HG03520 (cell line): ENCODE results near the gene VAMP5.
"Not testable (repeated sequence)": the region's sequence is repeated elsewhere in the genome, so short reads cannot be mapped to it uniquely, and the experiment has no call there.

Experiments used
- ATAC-seq: cut with Tn5 transposase; IDR thresholded peaks from one replicate; pipeline ENCODE4 v1.9.1; 2021; ENCODE audit warnings: mild to moderate bottlenecking, moderate library complexity; ENCODE audit not compliant: unreplicated experiment

The VAMP5 gene

GRCh38 chr2:85582492-85582891 lies 1.7 kb upstream of the VAMP5 start:
- ATAC-seq = no peak

- peak; percentile 4 for ATAC-seq
Measured at GRCh38 chr2:85583667-85584353, 421 bp upstream of the VAMP5 start.

GRCh38 chr2:85584857-85585780 lies 888 bp downstream of the VAMP5 start:
- peak; percentile 28 for ATAC-seq

- no peak for ATAC-seq
Measured at GRCh38 chr2:85585781-85586105, 1.5 kb downstream of the VAMP5 start.

DNA sequence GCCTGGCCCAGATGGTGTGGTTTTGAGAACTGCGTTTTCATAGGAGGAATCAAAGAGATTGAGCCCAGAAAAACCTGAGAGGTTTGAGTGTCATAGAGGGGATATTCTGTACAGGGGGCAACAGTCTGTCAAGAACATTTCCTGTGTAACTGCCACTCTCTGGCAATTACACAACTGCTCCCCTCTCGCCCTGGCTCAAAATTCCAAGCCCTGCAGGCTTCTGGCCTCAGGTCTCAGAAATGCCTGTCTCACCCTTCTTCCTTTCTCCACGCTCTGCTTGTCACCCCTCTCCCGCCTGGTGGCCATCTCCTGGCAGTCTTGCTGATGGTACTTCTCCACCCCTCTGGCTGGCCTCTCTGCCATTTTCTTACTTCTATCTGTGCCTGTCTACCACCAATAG lies 4.0 kb downstream of the VAMP5 start:
- ATAC-seq = no peak

GRCh38 chr2:85588645-85589044 lies 4.4 kb downstream of the VAMP5 start:
- ATAC-seq = no peak

- ATAC-seq = no peak
Measured at GRCh38 chr2:85589181-85589580, 5.0 kb downstream of the VAMP5 start.

DNA sequence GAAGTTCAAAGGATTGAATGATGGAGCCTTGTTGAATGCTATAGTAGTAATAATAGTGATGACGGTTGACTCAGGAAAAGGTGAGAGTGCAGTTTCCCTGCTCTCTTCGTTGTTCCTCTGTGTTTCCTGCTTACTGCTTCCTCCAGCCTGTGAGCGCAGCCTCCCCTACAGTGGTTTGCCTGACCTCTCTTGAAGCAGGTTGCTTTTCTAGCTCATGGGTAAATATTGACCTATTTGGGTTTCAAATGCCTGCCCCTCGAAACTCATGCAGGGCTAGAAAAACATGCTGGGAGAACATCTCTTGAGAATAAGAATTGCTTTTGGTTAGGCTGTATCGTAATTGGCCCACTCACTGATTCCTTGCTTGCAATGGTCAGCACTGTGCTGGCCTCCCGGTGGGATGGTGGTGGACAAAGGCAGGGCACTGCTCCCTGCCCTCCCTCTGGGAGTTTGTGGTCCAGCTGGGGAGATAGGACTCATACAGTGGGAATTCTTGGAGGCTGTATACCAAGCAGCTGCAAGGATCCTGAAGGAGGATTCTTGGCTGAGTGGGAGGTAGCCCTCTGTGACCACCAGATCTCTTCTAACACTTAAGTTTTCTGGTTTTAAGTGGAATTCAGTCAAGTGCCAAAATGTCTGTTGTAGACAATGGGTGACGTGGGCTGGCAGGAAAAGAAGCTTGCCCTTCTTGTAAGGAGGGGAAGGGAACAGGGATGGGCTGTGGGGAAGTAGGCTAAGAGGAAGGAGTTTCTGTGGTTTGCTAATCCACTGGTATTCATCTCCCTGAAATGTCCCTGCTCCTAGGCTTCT lies 6.0 kb downstream of the VAMP5 start:
- ATAC-seq = no peak

GRCh38 chr2:85590950-85591349 lies 6.7 kb downstream of the VAMP5 start:
- ATAC-seq = no peak

GRCh38 chr2:85591563-85591962 lies 7.3 kb downstream of the VAMP5 start:
- no peak for ATAC-seq

GRCh38 chr2:85592299-85592698 lies 8.1 kb downstream of the VAMP5 start:
- not testable (repeated sequence) for ATAC-seq

- no peak for ATAC-seq
Measured at GRCh38 chr2:85593023-85593422, 8.8 kb downstream of the VAMP5 start.

DNA sequence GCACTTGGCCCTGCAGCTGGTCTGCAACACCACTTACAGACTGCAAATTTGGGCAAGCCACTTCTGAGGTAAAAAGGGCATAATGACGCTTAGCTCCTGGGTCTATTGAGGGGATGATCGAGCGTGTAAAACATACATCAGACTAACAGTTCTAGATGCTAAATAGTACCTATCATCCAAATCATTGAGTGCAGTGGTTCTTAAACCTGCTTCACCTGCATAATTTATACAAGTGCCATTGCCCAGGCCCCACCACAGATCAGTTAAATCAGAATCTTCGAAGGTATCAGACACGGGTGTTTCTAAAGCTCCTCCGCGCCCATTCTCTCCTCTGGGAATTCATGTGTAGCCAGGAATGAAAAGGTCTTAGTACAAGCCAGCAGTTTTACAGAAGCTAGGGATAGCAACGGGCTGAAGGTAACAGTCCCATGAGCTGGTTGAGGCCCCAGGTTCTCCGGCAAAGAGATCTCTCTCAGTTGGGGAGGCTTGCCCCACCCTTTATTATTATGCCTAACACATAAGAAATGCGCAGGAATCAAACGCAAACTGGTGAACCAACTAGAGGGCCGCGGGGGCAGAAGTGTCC lies 10.6 kb downstream of the VAMP5 start:
- ATAC-seq = no peak

DNA sequence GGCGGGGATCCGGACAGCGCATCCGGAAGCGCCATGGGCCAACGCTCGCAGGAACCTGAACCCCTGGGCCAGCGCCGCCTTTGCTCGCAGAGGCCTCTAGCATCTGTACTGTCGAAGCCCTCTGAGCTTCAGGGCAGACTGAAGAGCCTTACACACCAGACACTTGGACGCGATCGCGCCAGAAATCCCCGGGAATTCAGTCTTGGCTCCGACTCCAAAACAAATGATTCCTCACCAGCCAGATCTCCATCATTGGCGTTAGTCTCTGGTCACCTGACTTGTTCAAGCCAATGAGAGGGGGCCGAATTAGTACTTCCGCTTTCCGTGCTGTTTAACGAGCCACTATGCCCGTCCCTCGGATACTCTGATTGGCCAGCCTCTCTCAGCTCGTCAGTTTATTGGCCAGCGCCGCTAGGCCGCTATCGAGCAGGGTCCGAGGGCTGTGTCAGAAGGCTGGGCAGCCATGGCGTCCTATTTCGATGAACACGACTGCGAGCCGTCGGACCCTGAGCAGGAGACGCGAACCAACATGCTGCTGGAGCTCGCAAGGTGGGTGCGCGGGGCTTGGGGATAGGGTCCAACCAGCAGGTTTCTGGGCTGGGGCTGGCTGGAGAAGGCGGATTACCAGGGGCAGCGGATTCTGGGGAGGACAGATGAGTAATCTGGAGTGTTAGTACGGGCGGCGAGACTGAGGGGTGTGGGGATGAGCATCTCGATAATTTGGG lies 11.2 kb downstream of the VAMP5 start, which contains the start of gene RNF181:
Gene RNF181 (plus strand): TSS at position 445 of the 725 bp plus-strand sequence. CDS start 19 bp downstream, at position 464.
- peak; percentile 99 for ATAC-seq

DNA sequence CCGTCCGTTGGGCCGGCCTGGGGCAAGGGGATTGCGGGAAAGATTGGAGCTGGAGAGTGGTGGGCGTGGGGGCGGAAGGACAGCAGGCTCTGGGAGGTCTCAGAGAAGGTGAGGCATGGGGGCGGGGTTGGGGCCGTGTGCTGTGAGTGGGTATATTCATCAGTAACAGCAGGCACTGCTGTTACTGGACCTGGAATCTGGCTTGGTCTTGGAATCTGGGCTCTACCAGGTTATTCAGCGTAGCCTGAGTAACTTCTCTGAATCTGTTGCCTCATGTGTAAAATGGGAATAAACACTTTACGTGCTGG lies 11.7 kb downstream of the VAMP5 start:
- no peak for ATAC-seq

DNA sequence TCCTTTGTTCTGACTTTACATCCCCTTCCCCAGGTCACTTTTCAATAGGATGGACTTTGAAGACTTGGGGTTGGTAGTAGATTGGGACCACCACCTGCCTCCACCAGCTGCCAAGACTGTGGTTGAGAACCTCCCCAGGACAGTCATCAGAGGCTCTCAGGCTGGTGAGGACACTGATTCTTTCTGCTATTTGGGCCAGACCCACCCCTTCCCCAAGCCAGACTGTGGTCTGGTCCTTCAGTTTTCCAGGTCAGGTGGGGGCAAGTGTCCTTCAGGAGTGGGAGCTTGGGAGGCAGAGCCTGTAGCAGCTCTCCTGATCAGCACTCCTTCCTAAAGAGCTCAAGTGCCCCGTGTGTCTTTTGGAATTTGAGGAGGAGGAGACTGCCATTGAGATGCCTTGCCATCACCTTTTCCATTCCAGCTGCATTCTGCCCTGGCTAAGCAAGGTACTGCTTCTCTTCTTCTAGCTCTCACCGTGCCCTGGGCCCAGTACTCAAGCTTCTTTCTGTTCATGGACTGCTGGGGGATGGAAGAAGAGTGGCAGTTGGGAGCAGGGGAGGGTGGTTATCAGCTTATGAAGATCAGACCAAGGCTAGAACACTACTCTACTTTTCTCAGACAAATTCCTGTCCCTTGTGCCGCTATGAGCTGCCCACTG lies 12.4 kb downstream of the VAMP5 start:
- ATAC-seq = no peak

GRCh38 chr2:85597241-85597640 lies 13.0 kb downstream of the VAMP5 start:
- ATAC-seq = no peak

GRCh38 chr2:85598594-85599340 lies 14.5 kb downstream of the VAMP5 start:
- ATAC-seq = no peak
